ENCODE measurements around the gene PTPRD.

PTPRD gene

DNA sequence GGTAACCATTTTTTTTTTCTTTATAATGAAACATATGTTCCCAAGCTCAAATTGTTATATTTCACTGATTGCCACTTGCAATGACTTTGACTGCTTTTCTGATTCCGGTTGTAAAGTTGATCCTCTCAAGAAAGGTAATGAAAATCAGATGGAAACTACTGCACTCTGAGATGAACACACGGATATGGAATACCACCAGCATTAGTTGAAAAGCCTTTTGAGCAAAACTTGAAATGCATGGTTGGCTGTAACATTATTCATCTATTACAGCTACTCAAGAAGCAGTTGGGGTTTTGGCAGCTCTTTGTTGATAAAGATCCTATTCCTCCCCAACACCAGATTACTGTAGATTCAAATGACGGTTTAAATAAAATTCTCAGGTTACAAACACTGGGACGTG, 2221.7 kb downstream of the PTPRD start:
- TF ChIP-seq ZNF585B (tag by site-specific recombination; IDR thresholded peaks at IDR 0.05) (no peak), ZEB2 (tag by site-specific recombination; IDR thresholded peaks at IDR 0.05) (no peak)
- ChIA-PET CTCF (interaction anchor here (0.6 kb wide), 1 partner anchor 272 kb away, joined by 3 read pairs; no protein-coding TSS in a partner anchor), POLR2A (no interaction called here)
- Histone ChIP-seq H3K36me3 (ENCODE audit: control insufficient read depth in 2 of 2, insufficient read depth in 1 of 2, low read length in 2 of 2) (no peaks in the 10 kb centered on the region), H3K9me3 (ENCODE audit: control insufficient read depth, insufficient read depth, low read depth, low read length) (no peaks in the 10 kb centered on the region), H3K4me3 (ENCODE audit: low read depth, low read length) (no peak overlapping the region), H3K27ac (ENCODE audit: extremely low read depth, low read depth, low read length) (no peak overlapping the region), H3K4me1 (ENCODE audit: control insufficient read depth, insufficient read depth, low read length) (no peaks in the 10 kb centered on the region)

DNA sequence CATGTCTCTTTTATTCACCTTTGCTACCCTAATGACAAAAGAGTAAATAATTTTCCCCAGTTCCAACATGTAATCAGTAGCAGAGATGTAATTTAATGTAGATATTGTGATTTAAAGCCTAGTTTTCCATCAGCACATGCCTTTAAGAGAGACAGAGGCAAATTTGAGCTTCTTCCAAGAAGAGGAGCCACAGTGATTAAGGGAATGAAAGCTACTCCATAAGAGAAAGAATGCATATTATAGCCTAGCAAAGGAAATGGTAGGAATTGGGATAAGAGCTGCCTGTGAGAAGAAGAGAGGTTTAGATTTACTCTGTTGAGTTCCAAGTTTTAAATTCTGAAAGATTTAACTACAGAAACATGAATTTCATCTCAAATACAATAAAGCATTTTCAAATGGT, 2222.2 kb downstream of the PTPRD start:
- ChIA-PET CTCF (interaction anchor here (0.6 kb wide), 1 partner anchor 273 kb away, joined by 3 read pairs; no protein-coding TSS in a partner anchor), POLR2A (no interaction called here)
- Histone ChIP-seq H3K9me3 (ENCODE audit: control insufficient read depth, insufficient read depth, low read depth, low read length) (no peaks in the 10 kb centered on the region), H3K27ac (ENCODE audit: extremely low read depth, low read depth, low read length) (no peak overlapping the region), H3K4me1 (ENCODE audit: control insufficient read depth, insufficient read depth, low read length) (no peaks in the 10 kb centered on the region), H3K36me3 (ENCODE audit: control insufficient read depth in 2 of 2, insufficient read depth in 1 of 2, low read length in 2 of 2) (no peaks in the 10 kb centered on the region), H3K4me3 (ENCODE audit: low read depth, low read length) (no peak overlapping the region)
- no peak for TF ChIP-seq SCRT2 (tag by site-specific recombination; IDR thresholded peaks at IDR 0.05)
- no peak for TF ChIP-seq GLIS1 (tag by site-specific recombination; IDR thresholded peaks at IDR 0.05)
- TF ChIP-seq ZNF37A (tag by site-specific recombination; IDR thresholded peaks at IDR 0.05): no peak
- TF ChIP-seq ZNF114 (tag by site-specific recombination; IDR thresholded peaks at IDR 0.05): no peak
- no peak for TF ChIP-seq ZNF664 (tag by site-specific recombination; IDR thresholded peaks at IDR 0.05)
- TF ChIP-seq ZNF629 (tag by site-specific recombination; IDR thresholded peaks at IDR 0.05): no peak
- TF ChIP-seq ZSCAN30 (tag by site-specific recombination; IDR thresholded peaks at IDR 0.05): no peak
- TF ChIP-seq, protein P1, sequence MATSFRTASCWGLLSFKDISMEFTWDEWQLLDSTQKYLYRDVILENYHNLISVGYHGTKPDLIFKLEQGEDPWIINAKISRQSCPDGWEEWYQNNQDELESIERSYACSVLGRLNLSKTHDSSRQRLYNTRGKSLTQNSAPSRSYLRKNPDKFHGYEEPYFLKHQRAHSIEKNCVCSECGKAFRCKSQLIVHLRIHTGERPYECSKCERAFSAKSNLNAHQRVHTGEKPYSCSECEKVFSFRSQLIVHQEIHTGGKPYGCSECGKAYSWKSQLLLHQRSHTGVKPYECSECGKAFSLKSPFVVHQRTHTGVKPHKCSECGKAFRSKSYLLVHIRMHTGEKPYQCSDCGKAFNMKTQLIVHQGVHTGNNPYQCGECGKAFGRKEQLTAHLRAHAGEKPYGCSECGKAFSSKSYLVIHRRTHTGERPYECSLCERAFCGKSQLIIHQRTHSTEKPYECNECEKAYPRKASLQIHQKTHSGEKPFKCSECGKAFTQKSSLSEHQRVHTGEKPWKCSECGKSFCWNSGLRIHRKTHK (tag by site-specific recombination; IDR thresholded peaks at IDR 0.05): no peak
- TF ChIP-seq ZNF747 (tag by site-specific recombination; IDR thresholded peaks at IDR 0.05): no peak
- no peak for TF ChIP-seq ZNF473 (tag by site-specific recombination; IDR thresholded peaks at IDR 0.05)
- no peak for TF ChIP-seq ZNF350 (tag by site-specific recombination; IDR thresholded peaks at IDR 0.05)
- TF ChIP-seq ZNF2 (tag by site-specific recombination; IDR thresholded peaks at IDR 0.05): no peak

DNA sequence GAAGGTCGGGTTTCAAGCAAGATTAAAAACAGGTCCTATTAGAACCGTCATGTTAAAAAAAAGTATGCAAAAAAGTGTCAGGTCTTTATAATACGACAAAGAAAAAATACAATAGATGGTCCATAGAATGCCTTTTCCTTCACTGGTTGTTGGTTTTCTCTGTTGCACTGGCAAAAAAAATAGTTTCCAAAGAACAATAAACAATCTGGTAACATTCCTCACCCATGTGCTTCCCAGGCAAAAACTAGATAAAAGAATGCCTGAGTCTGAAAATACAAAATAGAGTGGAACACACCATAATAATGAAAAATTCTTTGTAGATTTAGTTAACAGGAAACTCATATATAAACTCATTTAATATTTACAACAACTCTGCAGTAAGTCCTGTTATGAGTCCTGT, 2223.3 kb downstream of the PTPRD start:
- CTCF ChIA-PET: no interaction called here
- H3K9me3 ChIP-seq (ENCODE audit: control insufficient read depth, insufficient read depth, low read depth, low read length): no peaks in the 10 kb centered on the region
- no peak overlapping the region for H3K4me3 ChIP-seq (ENCODE audit: low read depth, low read length)
- H3K36me3 ChIP-seq (ENCODE audit: control insufficient read depth in 2 of 2, insufficient read depth in 1 of 2, low read length in 2 of 2): no peaks in the 10 kb centered on the region
- TF ChIP-seq ZNF18 (tag by site-specific recombination; IDR thresholded peaks at IDR 0.05): no peak
- TF ChIP-seq, protein P2, sequence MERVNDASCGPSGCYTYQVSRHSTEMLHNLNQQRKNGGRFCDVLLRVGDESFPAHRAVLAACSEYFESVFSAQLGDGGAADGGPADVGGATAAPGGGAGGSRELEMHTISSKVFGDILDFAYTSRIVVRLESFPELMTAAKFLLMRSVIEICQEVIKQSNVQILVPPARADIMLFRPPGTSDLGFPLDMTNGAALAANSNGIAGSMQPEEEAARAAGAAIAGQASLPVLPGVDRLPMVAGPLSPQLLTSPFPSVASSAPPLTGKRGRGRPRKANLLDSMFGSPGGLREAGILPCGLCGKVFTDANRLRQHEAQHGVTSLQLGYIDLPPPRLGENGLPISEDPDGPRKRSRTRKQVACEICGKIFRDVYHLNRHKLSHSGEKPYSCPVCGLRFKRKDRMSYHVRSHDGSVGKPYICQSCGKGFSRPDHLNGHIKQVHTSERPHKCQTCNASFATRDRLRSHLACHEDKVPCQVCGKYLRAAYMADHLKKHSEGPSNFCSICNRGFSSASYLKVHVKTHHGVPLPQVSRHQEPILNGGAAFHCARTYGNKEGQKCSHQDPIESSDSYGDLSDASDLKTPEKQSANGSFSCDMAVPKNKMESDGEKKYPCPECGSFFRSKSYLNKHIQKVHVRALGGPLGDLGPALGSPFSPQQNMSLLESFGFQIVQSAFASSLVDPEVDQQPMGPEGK (tag by site-specific recombination; IDR thresholded peaks at IDR 0.05): no peak
- TF ChIP-seq, protein P1 (tag by site-specific recombination; IDR thresholded peaks at IDR 0.05): no peak
- no peak for TF ChIP-seq ZBTB21 (tag by site-specific recombination; IDR thresholded peaks at IDR 0.05)
- no peak for TF ChIP-seq ZNF629 (tag by site-specific recombination; IDR thresholded peaks at IDR 0.05)
- TF ChIP-seq, protein P3, sequence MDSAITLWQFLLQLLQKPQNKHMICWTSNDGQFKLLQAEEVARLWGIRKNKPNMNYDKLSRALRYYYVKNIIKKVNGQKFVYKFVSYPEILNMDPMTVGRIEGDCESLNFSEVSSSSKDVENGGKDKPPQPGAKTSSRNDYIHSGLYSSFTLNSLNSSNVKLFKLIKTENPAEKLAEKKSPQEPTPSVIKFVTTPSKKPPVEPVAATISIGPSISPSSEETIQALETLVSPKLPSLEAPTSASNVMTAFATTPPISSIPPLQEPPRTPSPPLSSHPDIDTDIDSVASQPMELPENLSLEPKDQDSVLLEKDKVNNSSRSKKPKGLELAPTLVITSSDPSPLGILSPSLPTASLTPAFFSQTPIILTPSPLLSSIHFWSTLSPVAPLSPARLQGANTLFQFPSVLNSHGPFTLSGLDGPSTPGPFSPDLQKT (IDR thresholded peaks at IDR 0.05; ENCODE audit: borderline replicate concordance, low read depth, low read length): no peak
- TF ChIP-seq ZNF585B (tag by site-specific recombination; IDR thresholded peaks at IDR 0.05): no peak
- no peak for TF ChIP-seq ZSCAN23 (tag by site-specific recombination; IDR thresholded peaks at IDR 0.05)
- TF ChIP-seq ZNF114 (tag by site-specific recombination; IDR thresholded peaks at IDR 0.05): no peak
- no peak for TF ChIP-seq ZNF362 (tag by site-specific recombination; IDR thresholded peaks at IDR 0.05)
- no peak overlapping the region for H3K27ac ChIP-seq (ENCODE audit: extremely low read depth, low read depth, low read length)
- POLR2A ChIA-PET: no interaction called here
- no peaks in the 10 kb centered on the region for H3K4me1 ChIP-seq (ENCODE audit: control insufficient read depth, insufficient read depth, low read length)
